A549 (cell line): Measurements from ENCODE around the gene CALML3. TPM values are rescaled to one million over a fixed set of nuclear protein-coding genes. Genes with fewer than 3 reads are reported as not detected.

ENCODE experiments used
- ATAC-seq, 2 experiments: fragments of 200-7000 bp in 1 of 2; fragments of >200 bp in 1 of 2; cut with Nextera tagmentation in 1 of 2; cut with Tn5 transposase in 1 of 2; 3 replicates each; pipeline versions ENCODE4 v1.8.0 to v1.9.1; 2018 to 2020; ENCODE audit warnings: mild to moderate bottlenecking in 1 of 2, moderate library complexity in 1 of 2
- CTCF ChIA-PET: fragments of 300-600 bp; sonication (Branson Sonifier 250); formaldehyde crosslinking; extraction: SDS; loops from one replicate; lab custom pipeline; 2021; ENCODE audit warnings: antibody characterized with exemption, inconsistent platforms; lab: Yijun Ruan, JAX
- POLR2A ChIA-PET: fragments of 350-600 bp; formaldehyde crosslinking; extraction: SDS; loops from one replicate; lab custom pipeline; 2021; ENCODE audit warnings: antibody characterized with exemption, inconsistent platforms; lab: Yijun Ruan, JAX
- DNase-seq, 2 experiments: peaks; one replicate each; pipeline versions ENCODE4 v3.0.0 to v3.0.0-alpha.2; 2011 to 2016; ENCODE audit warnings: low read depth in 1 of 2, low spot score in 1 of 2
- FAIRE-seq: peaks from 2 replicates; lab custom pipeline; 2011; peaks lifted over from hg19 to GRCh38; lab: Jason Lieb, UNC
- H3K27ac ChIP-seq, 2 experiments: fragments of >200 bp; sonication (Bioruptor Twin); formaldehyde crosslinking; 3 replicates each; pipeline ENCODE4 v1.5.1; 2016 to 2017
- H3K4me1 ChIP-seq: fragments of >200 bp; sonication (Bioruptor Twin); formaldehyde crosslinking; 3 replicates; pipeline ENCODE4 v1.6.1; 2016
- H3K4me2 ChIP-seq: fragments of >200 bp; sonication (Bioruptor Twin); formaldehyde crosslinking; 3 replicates; pipeline ENCODE4 v1.6.1; 2016
- H3K4me3 ChIP-seq: fragments of >200 bp; sonication (Bioruptor Twin); formaldehyde crosslinking; 3 replicates; pipeline ENCODE4 v1.5.1; 2016
- H3K9me3 ChIP-seq: fragments of >200 bp; sonication (Bioruptor Twin); formaldehyde crosslinking; 3 replicates; pipeline ENCODE4 v1.6.1; 2016
- CBX8 ChIP-seq: fragments of 200-600 bp; sonication (generic); IDR thresholded peaks from 2 replicates; pipeline ENCODE4 v1.6.1; 2016
- CEBPB ChIP-seq, 2 experiments: fragments of >200 bp in 1 of 2; sonication (Bioruptor Twin) in 1 of 2; formaldehyde crosslinking in 1 of 2; IDR thresholded peaks; 2 replicates each; pipeline ENCODE4 v1.6.1; 2012 to 2016
- EHMT2 ChIP-seq: fragments of 200-600 bp; sonication (generic); IDR thresholded peaks from 2 replicates; pipeline ENCODE4 v1.6.1; 2016; ENCODE audit warnings: antibody characterized with exemption, low read depth, mild to moderate bottlenecking, moderate library complexity
- FOSB ChIP-seq: fragments of 250-450 bp; sonication (Bioruptor Pico); IDR thresholded peaks from 2 replicates; pipeline ENCODE4 v1.5.0; 2020; ENCODE audit warnings: mild to moderate bottlenecking, moderate library complexity
- FOSL2 ChIP-seq, 2 experiments: fragments of 450-650 bp in 1 of 2; fragments of >200 bp in 1 of 2; sonication (Bioruptor Twin) in 1 of 2; formaldehyde crosslinking; IDR thresholded peaks; 2 replicates each; pipeline versions ENCODE4 v1.5.0 to v1.6.1; 2016 to 2020; ENCODE audit warnings: mild to moderate bottlenecking in 1 of 2, moderate library complexity in 1 of 2
- FOXS1 ChIP-seq: fragments of 250-450 bp; sonication (Bioruptor Pico); IDR thresholded peaks from 2 replicates; pipeline ENCODE4 v1.5.0; 2020; ENCODE audit warnings: mild to moderate bottlenecking, moderate library complexity
- HDAC2 ChIP-seq: fragments of 200-600 bp; sonication (generic); IDR thresholded peaks from 2 replicates; pipeline ENCODE4 v1.6.1; 2016
- HEYL ChIP-seq: fragments of 250-450 bp; sonication (Bioruptor Pico); IDR thresholded peaks from 2 replicates; pipeline ENCODE4 v1.8.0; 2021; ENCODE audit warnings: mild to moderate bottlenecking, moderate library complexity
- HOXB13 ChIP-seq: fragments of 250-450 bp; sonication (Bioruptor Pico); IDR thresholded peaks from 2 replicates; pipeline ENCODE4 v1.5.0; 2020; ENCODE audit warnings: low read depth, mild to moderate bottlenecking, moderate library complexity
- JUNB ChIP-seq: fragments of >200 bp; sonication (Bioruptor Twin); formaldehyde crosslinking; IDR thresholded peaks from 2 replicates; pipeline ENCODE4 v1.6.1; 2016
- NPAS2 ChIP-seq: fragments of 250-450 bp; sonication (Bioruptor Pico); IDR thresholded peaks from 2 replicates; pipeline ENCODE4 v1.8.0; 2022; ENCODE audit warnings: mild to moderate bottlenecking, moderate library complexity, borderline replicate concordance
- POLR2AphosphoS2 ChIP-seq: conservative IDR thresholded peaks from 2 replicates; pipeline ENCODE4 v1.6.1; 2012; ENCODE audit warnings: low read length, improper control_type of control experiment, inconsistent platforms
- SMC3 ChIP-seq: fragments of >200 bp; sonication (Bioruptor Twin); formaldehyde crosslinking; IDR thresholded peaks from 3 replicates; pipeline ENCODE4 v1.6.1; 2018; ENCODE audit warnings: inconsistent platforms
- SREBF2 ChIP-seq: fragments of 450-650 bp; IDR thresholded peaks from 2 replicates; pipeline ENCODE4 v1.6.1; 2014; ENCODE audit warnings: mild to moderate bottlenecking, moderate library complexity
- TP53 ChIP-seq: fragments of 250-450 bp; sonication (Bioruptor Pico); IDR thresholded peaks from 2 replicates; pipeline ENCODE4 v1.5.0; 2021; ENCODE audit warnings: mild to moderate bottlenecking, moderate library complexity
- WGBS: methylation state at CpG from one replicate; pipeline ENCODE4 v1.1.6; 2017; ENCODE audit errors: missing lambda C conversion rate; 5-methylcytosine and 5-hydroxymethylcytosine counted together
- polyA plus RNA-seq, 4 experiments: library from polyadenylated mRNA; depleted of rRNA in 3 of 4; stranded (reverse); fragments of >200 nt; fragmentation: RNase III in 1 of 4; extraction: RNeasy Plus Mini Kit Qiagen cat#74134 plus additional on column Dnase treatment in 1 of 4; gene quantifications; 2 replicates in 3 of 4; 3 replicates in 1 of 4; pipeline ENCODE4 v1.2.3, GENCODE V29; 2011 to 2017
- TF ChIP-seq, protein P1 (sequence below): fragments of 250-450 bp; sonication (Bioruptor Pico); IDR thresholded peaks from 2 replicates; pipeline ENCODE4 v1.5.0; 2020; ENCODE audit warnings: low read depth, mild to moderate bottlenecking, moderate library complexity

CALML3 gene
- polyA plus RNA-seq, 2 of the 4 experiments (the other 2 are of a cell fraction) = not detected

DNA sequence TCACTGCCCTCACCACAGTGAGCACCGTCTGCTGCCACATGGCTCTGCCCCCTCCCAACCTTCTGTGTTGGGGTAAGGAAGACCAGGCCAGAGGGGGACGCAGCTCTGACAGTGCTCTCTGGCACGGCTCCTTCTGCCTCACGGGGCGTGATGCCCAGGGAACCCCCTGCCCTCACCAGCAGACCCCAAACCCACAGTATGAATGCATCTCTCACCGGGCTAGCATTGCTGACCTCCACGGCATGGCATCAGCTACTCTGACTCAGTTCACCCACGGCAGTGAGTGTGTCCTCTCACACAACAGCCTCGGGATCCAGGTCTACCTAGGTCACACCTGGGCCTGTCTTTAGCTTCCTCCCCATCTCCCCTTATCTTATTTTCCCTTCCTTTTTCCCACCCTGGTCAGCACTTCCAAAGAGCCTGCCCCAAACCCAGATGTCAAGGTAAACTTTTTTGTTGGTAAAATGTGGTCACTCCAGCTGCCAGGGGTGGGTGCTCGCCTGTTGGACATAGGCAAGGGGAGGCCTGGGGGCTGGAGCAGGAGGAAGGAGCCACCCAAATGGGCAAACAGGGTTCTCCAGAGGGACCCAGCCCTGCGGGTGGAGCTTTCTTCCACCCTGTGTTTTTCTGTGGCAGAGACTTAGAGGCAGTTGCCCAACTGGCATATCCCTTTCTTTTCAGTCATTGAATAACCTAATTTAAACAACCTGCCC, 4.4 kb downstream of the CALML3 start:
- Histone ChIP-seq H3K27ac (no peak overlapping the region), H3K4me1 (no peaks in the 10 kb centered on the region), H3K4me2 (no peak overlapping the region), H3K9me3 (no peaks in the 10 kb centered on the region), H3K4me3 (no peak overlapping the region)
- TF ChIP-seq FOSL2 (IDR thresholded peaks at IDR 0.05) (no peak), FOSL2 (CRISPR knock-in tag; IDR thresholded peaks at IDR 0.05) (no peak), HDAC2 (no peak), SREBF2 (no peak), SMC3 (no peak)
- FAIRE-seq (no peak), ATAC-seq (no peak), DNase-seq (no peak)
- 78% methylated on average over 11 of the region's 11 CpGs for WGBS
- ChIA-PET POLR2A (no interaction called here), CTCF (interaction anchor here (0.7 to 5.9 kb wide), 10 partner anchors 10 to 109 kb away, joined by 3 to 28 read pairs (median 4); no protein-coding TSS in a partner anchor)

DNA sequence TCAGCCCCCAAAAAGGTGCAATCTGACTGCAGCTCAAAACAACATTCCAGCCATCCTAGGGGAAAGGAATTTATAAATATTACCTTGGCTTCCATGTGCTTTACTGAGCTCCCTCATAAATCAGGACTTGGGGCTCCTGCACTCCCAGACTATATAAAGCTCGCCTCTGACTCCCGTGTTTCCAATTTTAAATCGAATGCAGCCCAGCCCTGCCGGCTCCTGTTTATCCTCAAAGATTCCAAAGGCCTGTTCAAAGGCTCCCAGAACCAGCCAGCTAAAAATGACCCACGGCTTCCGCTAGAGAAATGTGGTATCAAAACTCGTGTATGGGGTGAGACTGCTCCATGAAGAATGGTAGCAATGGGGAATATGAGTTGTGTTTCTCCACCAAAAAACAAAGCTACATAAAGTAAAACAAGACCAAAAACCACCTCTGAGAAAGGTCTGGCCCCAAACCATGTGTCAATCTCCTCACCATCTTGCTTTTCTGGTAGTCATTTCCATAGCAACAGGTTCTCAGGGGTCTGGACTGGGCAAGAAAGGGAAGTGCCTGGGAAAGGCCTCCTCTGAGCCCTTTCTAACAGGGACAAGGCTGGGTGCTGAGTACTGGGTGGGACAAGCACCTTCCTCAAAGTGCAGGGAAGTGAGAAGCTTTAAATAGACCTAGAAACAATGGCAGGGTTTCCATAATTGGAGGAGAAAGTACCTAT, 5.1 kb downstream of the CALML3 start:
- DNase-seq (no peak), FAIRE-seq (no peak), ATAC-seq (no peak)
- Histone ChIP-seq H3K4me3 (no peak overlapping the region), H3K9me3 (no peaks in the 10 kb centered on the region), H3K4me1 (no peaks in the 10 kb centered on the region; the same call in 2 of the 3 replicates), H3K4me2 (no peak overlapping the region), H3K27ac (no peak overlapping the region)
- no peak for TF ChIP-seq EHMT2
- TF ChIP-seq FOXS1 = no peak
- no peak for TF ChIP-seq NPAS2 (CRISPR knock-in tag)
- TF ChIP-seq CBX8 = no peak
- no peak for TF ChIP-seq CEBPB (IDR thresholded peaks at IDR 0.05)
- ChIA-PET CTCF (interaction anchor here (0.7 to 5.9 kb wide), 8 partner anchors 9 to 259 kb away, joined by 3 to 28 read pairs (median 4); no protein-coding TSS in a partner anchor), POLR2A (no interaction called here)
- 88% methylated on average over 7 of the region's 7 CpGs for WGBS

DNA sequence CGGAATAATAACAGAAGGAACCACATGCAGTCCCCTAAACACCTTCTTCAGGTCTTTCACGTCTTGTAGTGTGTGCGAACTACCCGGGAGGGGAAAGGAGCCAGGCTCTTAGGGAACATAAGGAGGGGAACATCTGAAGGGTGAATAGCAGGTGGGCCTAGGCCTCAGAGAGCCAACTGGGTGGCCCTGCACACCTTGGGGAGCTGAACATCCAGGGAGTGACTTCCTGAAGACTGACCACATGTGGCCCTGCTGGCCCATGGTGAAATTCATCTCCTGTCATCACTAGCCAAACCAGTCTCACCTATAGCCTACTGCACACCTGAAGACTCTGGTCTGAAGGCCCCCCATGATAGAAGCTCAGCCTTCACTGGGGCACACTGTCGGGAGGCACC, 5.6 kb downstream of the CALML3 start:
- ChIA-PET POLR2A (no interaction called here), CTCF (interaction anchor here (0.7 to 5.9 kb wide), 7 partner anchors 9 to 258 kb away, joined by 3 to 28 read pairs (median 4); no protein-coding TSS in a partner anchor)
- TF ChIP-seq TP53 (CRISPR knock-in tag) (no peak), HOXB13 (CRISPR knock-in tag) (no peak), FOSB (CRISPR knock-in tag) (no peak), CEBPB (IDR thresholded peaks at IDR 0.05) (no peak), HEYL (CRISPR knock-in tag) (no peak), EHMT2 (no peak), POLR2AphosphoS2 (no peak), JUNB (no peak)
- TF ChIP-seq, protein P1, sequence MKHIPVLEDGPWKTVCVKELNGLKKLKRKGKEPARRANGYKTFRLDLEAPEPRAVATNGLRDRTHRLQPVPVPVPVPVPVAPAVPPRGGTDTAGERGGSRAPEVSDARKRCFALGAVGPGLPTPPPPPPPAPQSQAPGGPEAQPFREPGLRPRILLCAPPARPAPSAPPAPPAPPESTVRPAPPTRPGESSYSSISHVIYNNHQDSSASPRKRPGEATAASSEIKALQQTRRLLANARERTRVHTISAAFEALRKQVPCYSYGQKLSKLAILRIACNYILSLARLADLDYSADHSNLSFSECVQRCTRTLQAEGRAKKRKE = no peak
- Histone ChIP-seq H3K4me3 (no peak overlapping the region), H3K4me2 (no peak overlapping the region), H3K27ac (no peak overlapping the region), H3K9me3 (no peaks in the 10 kb centered on the region), H3K4me1 (no peaks in the 10 kb centered on the region; the same call in 2 of the 3 replicates)
- 92% methylated on average over 5 of the region's 5 CpGs for WGBS
- DNase-seq (no peak), ATAC-seq (no peak), FAIRE-seq (no peak)

DNA sequence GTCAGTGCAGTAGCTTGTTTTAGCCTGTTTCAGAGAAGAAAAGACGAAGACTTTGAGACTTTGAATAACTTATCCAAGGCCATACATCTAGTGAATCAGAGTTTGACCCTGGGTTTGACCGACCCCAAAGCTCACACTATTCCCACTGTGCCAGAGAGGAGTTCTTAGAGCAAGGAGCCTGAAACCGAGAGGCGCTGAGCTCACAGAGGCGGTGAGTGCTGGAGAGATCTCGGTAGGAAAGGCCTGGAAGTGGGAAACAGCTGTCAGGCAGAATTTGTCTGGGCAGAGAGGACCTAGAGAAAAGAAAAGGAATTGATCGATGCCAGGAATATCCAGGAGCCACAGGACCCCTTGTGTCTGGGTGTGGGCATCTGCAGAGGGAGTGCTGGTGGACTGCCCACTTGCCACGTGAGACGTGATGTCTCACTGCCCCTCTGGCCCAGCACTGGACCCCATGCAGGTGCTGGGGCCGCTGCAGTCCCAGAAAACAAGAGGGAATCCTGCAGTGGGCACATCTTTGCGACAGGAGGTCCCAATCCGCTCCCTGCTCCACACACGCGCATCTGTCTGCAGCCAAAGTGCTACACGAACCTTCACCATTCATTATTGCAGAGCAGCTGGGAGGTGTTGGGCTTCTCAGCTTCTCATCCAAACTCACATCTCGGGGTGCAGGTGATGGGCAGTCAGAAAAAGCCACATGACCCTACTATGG, 6.2 kb downstream of the CALML3 start:
- no peak for FAIRE-seq
- H3K4me1 ChIP-seq = no peaks in the 10 kb centered on the region; the same call in 2 of the 3 replicates

More for the DNA sequence above, 6.2 kb downstream of the CALML3 start:
- WGBS = 80% methylated on average over 15 of the region's 16 CpGs
- no peak overlapping the region for H3K4me2 ChIP-seq
- POLR2A ChIA-PET = no interaction called here
- ATAC-seq (no peak), DNase-seq (no peak)
- CTCF ChIA-PET = interaction anchor here (1.0 to 5.9 kb wide), 3 partner anchors 10 to 92 kb away, joined by 3 to 28 read pairs (median 3); no protein-coding TSS in a partner anchor
- H3K4me3 ChIP-seq = no peak overlapping the region
- no peaks in the 10 kb centered on the region for H3K9me3 ChIP-seq
- no peak for TF ChIP-seq CBX8
- TF ChIP-seq, all 56 proteins: peak for 0
- H3K27ac ChIP-seq = no peak overlapping the region
